HG02840 (cell line): ENCODE results near the gene DNMT3L.
"Not testable (repeated sequence)": the region's sequence is repeated elsewhere in the genome, so short reads cannot be mapped to it uniquely, and the experiment has no call there.

Experiments used
- ATAC-seq: cut with Tn5 transposase; IDR thresholded peaks from one replicate; pipeline ENCODE4 v1.9.1; 2021; ENCODE audit warnings: mild to moderate bottlenecking, moderate library complexity, moderate number of reproducible peaks; ENCODE audit not compliant: unreplicated experiment, low FRiP score

DNMT3L gene

GRCh38 chr21:44295646-44296045 is 33.9 kb upstream of the DNMT3L start:
- no peak for ATAC-seq

GRCh38 chr21:44295163-44295573 is 33.5 kb upstream of the DNMT3L start:
- ATAC-seq: no peak

GRCh38 chr21:44294391-44295162 is 32.9 kb upstream of the DNMT3L start:
- ATAC-seq: no peak

GRCh38 chr21:44293551-44294231 is 32.0 kb upstream of the DNMT3L start:
- ATAC-seq: no peak

- ATAC-seq: no peak
Observed at GRCh38 chr21:44292812-44293195, 31.1 kb upstream of the DNMT3L start.

- no peak for ATAC-seq
Observed at GRCh38 chr21:44291936-44292811, 30.5 kb upstream of the DNMT3L start.

- ATAC-seq: no peak
Observed at GRCh38 chr21:44291078-44291935, 29.6 kb upstream of the DNMT3L start.

- no peak for ATAC-seq
Observed at GRCh38 chr21:44290327-44291077, 28.8 kb upstream of the DNMT3L start.

GRCh38 chr21:44289381-44290010 is 27.8 kb upstream of the DNMT3L start:
- no peak for ATAC-seq

- no peak for ATAC-seq
Observed at GRCh38 chr21:44288251-44289110, 26.8 kb upstream of the DNMT3L start.

GRCh38 chr21:44286716-44287632 is 25.3 kb upstream of the DNMT3L start:
- ATAC-seq: no peak

- ATAC-seq: no peak
Observed at GRCh38 chr21:44286086-44286715, 24.5 kb upstream of the DNMT3L start.

GRCh38 chr21:44285138-44285992 is 23.7 kb upstream of the DNMT3L start, which contains the start of gene AIRE:
TSS of gene AIRE (plus strand) at chr21:44285876. CDS start at chr21:44286007, 131 bp downstream.
- no peak for ATAC-seq

GRCh38 chr21:44283948-44284347 is 22.3 kb upstream of the DNMT3L start:
- no peak for ATAC-seq

GRCh38 chr21:44283211-44283785 is 21.6 kb upstream of the DNMT3L start:
- not testable (repeated sequence) for ATAC-seq
